NCI-H2171 treated with DMSO at 0.1 percent for 48 hours (cell line): ENCODE measurements around the gene TRIM43B.
A peak's percentile ranks its signal among the peaks of the same experiment; 100 is the strongest.
"Not testable (repeated sequence)": the region's sequence is repeated elsewhere in the genome, so short reads cannot be mapped to it uniquely, and the experiment has no call there.

Experiments used
- DNase-seq: peaks from one replicate; lab custom pipeline; 2025; lab: John Stamatoyannopoulos, UW

The TRIM43B gene

DNA sequence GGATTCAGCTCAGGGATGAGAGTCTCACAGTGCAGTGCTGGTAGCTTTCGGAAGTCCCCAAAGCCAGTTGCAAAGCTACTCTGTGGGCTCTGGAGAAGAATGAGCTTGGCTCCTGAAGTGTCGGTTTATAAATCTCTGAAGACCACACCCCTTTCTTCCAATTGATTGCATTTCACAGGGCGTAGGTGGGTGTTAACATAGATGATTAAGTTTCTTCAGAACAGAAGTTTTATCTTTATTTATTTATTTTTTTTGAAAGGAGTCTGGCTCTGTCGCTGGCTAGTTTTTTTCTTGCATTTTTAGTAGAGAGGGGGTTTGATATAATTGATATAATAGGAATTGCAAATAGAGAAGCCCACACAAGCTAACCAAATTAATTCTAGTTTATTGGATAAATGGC, at the start of gene TRIM43B:
TRIM43B (minus strand) TSS at position 101 of the 400 bp plus-strand sequence. CDS start 2,040 bp downstream, outside the sequence.
- not testable (repeated sequence) for DNase-seq

DNA sequence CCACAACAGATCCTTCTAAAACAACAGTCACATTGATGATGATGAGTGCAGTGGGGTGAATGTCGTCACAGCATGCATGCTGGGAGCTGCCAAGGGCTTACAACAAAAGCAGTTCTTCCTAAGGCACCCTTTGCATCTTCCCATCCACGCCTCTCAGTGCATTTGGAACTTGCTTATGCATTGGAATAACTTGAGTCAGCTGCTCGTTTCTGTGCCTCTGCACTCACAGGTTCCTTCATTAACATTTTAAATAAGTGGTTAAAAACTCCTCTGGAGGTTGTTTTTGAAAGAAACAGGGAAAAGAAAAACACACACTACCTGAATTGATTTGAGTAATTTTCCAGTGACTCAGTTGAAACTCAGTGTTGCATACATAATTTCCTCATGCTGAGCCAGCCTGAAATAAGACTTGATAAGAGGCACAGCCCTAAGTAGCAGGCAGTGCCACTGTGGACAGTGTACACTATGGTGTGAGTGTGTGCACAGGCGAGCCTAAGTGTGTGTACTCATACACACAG, 46.8 kb upstream of the TRIM43B start:
- no peak for DNase-seq

DNA sequence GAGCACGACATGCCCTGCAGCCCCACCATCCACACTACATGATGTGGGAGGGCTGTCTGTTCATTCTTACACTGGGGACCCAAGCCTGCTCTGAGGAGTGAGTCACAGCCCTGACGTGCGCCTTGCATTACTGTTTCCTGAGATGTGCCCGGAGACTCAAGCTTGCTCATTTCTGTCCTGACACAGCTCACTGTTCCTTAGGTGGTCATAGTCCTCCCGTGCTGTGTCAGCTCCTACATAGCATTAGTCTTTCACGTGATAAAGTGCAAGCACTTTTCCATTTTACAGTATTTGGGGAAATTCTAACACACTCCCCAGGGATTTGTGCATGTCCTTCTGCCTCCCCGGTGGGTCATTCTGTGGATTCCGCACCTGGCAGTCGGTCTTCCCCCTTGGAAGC, 46.2 kb upstream of the TRIM43B start:
- no peak for DNase-seq

GRCh38 chr2:95526360-95527341, 42.1 kb upstream of the TRIM43B start:
- peak; percentile 67 for DNase-seq

DNA sequence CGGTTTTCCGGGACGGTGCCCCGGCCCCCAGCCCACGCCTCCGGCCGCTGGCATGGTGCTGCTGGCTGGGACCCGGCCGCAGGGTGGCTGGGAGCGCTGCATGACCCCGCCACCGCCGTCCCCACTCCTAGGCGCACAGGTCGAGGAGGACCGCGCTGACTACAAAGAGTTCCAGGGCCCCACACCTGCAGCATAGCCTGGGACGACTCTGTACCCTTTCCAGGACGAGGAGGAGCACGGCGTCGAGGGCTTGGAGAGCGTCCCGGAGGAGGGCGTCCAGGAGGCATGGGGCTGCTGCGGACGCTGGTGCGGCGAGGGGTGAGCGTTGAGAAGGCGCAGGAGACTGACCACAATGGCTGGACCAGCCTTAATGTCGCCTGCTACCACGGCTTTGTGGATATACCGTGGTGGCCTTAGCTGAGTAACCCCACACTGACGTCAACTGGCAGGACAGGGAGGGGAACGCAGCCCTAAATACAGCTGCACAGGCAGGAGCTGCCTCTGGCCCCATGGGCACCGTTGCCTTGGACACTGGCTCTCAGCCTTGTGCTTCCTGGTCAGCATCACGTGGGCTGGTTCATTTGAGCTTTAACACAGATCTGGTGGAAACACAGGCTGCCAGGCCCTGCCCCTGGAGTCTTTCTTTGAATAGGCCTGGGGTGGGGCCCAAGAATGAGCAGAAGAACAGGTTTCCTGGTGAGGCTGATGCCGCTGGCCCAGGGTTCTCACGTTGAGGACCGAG, 40.9 kb upstream of the TRIM43B start:
- DNase-seq, result no peak

DNA sequence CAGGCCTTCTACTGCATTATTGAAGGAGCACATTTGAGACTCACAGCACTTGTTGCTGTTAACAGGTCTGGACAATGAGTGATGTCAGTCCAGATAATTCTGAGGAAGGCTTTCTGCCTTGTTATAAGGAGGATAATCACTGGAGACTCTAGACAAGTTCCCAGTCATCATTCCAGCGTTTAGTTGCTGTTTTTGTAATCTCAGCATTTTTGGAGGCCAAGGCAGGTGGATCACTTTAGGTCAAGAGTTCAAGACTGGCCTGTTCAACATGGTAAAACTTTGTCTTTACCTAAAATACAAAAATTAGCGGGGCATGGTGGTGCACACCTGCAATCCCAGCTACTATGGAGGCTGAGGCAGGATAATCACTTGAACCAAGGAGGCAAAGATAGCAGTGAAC, 39.6 kb upstream of the TRIM43B start:
- DNase-seq, result no peak

DNA sequence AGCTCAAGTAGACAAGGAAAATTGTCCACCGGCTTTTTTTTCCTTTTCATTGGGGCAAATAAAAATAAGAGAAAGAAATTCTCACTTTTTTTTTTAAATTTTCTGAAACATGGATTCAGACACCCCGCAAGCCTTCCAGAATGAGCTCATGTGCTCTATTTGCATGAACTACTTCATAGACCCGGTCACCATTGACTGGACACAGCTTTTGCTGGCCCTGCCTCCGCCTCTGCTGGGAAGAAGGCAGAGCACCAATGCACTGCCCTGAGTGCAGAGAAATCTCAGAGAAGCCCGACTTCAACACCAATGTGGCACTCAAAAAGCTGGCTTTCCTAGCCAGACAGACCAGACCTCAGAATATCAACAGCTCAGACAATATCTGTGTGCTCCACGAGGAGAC, 30.2 kb upstream of the TRIM43B start:
- no peak for DNase-seq

- DNase-seq, result not testable (repeated sequence)
These were observed 29.7 kb upstream of the TRIM43B start for GRCh38 chr2:95514226-95514625.

GRCh38 chr2:95509408-95509807, 24.9 kb upstream of the TRIM43B start:
- DNase-seq, result no peak

DNA sequence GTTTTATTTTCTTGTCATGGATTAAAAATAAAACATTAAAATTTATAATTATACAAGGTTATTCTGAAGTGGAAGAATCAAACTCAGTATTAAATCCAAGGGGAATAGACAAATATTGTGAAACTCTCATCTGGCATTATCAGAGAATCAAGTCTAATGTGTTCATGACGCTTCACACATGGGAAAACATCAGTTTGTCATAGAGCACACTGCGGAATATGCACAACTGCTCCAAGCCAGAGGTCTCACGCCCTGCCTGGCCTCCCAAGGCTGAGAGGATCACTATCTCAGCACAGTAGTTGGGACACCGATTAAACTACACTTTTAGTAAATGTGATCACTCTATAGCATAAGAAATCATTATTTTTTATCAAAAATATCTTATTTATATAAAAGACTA, 20.7 kb upstream of the TRIM43B start:
- no peak for DNase-seq

DNA sequence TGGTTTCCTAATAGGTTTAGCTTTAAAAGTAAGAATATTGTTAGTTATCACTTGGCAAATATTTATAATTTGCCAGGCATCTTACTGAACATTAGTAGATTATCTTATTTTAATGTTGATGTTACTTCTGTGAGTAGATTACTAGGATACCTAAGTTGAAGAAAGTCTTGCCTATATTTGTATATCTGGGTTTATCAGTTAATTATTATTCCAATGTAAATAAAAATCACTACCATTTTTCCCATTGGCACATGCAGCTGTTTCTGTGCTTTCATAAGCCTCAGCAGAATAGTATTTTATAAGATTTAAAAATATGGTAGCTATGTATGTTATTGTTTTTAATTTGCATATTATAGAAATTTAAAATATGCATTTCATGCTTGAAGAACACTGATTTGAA, 16.3 kb upstream of the TRIM43B start:
- no peak for DNase-seq

DNA sequence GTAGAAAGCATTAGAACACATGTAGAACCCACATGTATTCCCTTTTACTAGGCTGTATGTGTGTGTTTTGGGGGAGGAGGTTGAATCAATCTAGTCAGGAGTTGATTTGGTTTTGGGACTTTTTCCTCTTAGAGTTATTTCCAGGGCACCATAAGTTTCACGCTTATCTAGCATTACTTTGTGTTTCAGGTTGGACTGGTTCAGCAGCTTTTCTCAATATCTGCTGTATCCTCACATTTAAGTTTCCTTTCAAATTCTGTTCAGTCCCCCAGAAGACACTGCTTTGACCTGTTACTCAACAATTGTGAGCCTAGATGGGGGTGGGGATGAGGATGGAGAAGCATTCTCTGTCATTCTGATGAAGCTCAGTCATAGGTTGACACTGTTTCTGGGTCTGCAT, 7.5 kb upstream of the TRIM43B start:
- DNase-seq, result not testable (repeated sequence)

- not testable (repeated sequence) for DNase-seq
These were observed 9.5 kb downstream of the TRIM43B start for GRCh38 chr2:95475025-95475424.

DNA sequence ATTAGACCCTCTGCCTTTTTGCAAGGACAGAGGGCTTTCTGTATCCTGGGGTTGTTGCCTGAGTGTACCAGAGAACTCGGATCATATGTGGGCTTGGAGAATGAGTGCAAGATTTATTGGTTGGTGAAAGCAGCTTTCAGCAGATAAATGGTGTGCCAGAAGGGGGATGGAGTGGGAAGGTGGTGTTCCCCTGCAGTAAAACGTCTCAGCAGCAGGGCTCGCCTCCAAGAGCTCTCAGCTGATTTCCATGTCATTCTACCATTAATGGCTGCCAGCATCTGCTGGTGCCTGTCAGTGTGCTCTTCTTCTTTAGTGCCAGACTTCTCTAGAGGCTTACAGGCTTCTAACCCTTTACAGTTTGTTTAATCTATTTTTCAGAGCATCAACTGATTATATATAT, 16.6 kb downstream of the TRIM43B start:
- not testable (repeated sequence) for DNase-seq

DNA sequence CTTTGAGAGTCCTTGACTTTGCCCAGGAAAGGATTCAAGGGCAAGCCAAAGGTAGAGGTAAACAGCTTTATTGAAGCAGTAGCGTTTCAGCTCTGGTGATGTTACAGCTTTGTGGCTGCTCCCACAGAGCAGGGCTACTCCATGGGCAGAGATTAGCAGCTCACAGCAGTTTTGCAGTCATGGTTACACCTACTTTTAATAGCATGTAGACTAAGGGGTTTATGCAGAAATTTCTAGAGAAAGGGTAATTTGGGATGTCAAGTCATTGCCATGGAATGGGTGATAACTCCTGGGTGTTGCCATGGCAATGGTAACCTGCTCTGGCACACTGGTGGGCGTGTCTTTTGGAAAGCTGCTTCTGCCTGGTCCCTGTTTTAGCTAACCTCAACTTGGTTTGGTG, 18.0 kb downstream of the TRIM43B start:
- not testable (repeated sequence) for DNase-seq

DNA sequence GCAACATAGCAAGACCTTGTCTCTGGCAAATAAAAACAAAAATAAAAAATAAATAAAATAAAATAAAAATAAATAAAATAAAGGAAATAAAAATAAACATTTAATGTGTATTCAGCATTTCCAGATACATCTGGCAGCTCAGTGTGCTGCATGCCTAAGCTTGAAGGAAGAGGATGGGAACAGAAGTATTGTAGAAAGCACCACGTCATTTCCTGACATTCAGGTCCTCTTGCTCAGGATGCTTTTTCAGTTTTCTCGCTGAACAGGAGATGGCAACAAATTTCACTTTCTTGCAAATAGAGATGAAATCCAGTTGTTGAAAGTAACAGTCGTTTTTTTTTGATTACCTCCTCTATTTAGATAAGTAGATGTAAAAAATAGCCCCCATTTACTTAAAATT, 21.3 kb downstream of the TRIM43B start:
- DNase-seq, result not testable (repeated sequence)

- DNase-seq, result not testable (repeated sequence)
These were observed 39.2 kb downstream of the TRIM43B start for GRCh38 chr2:95445317-95445716.

DNA sequence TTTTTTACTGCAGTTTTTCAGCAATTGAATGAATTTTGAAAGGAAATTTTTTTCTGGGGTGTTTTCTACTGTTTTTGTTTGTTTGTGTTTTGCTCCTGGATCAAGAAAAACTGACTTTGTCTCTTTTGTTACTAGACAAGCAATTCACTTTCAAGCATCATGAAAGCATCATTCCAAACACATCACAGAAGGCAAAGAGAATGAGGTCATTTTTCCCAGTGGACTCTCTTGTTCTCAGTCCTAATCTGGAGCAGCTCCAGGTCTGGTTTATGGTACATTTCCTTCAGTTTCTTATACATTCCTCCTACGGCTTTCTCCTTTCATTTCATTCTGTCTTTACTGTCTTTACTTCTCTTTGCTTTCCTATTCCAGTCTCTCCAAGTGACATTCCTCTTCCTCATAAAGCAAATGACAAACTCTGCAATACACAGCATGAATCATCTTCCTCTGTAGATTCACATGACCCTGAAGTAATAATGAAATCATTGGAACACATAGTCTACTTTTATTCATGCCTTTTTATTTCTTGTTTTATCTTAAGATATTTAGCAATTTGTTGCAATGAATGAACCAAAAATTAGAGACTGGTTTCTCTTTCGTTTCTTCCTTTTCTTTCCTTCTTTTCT, 42.0 kb downstream of the TRIM43B start:
- not testable (repeated sequence) for DNase-seq

GRCh38 chr2:95435872-95436209, 48.7 kb downstream of the TRIM43B start:
- not testable (repeated sequence) for DNase-seq

DNA sequence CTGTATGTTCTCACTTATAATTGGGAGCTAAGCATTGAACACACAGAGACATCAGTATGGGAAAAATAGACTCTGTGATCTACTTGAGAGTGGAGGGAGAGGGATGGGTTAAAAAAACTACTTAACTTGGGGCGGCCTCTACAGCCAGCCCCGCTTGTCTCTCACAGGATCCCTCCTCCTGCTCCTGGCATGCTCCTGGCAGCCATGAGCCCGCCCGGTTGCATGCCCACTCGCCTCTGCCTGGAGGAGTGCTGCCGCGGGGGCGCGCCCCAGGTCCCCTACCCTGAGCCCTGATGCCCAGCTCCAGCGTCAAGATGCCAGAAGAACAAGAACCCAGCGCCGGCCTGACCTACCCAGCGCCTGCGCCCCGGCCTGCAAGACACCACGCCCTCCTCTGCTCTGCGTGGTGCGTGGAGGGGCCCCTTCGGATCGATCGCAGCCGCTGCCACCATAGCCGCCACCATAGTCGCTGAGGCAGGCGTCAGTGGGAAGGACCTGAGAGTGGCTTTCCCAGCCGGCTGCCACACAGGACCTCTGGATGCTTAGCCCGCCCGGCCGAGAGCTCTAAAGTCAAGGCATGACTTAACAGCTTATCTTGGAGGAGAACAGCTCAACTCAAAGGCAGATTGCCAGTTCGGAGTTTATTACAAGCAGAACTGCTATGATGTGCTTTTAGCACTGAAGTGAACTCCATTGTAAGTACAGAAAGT, 49.2 kb downstream of the TRIM43B start:
- not testable (repeated sequence) for DNase-seq

GRCh38 chr2:95434507-95435076, 50.0 kb downstream of the TRIM43B start:
- DNase-seq, result not testable (repeated sequence)
